ENCODE data around the gene SORT1. TPM values are rescaled to one million over a fixed set of nuclear protein-coding genes. Genes with fewer than 3 reads are reported as not detected.

Gene SORT1
- total RNA-seq, 1 donor from 2014 or later: 41.9 TPM

DNA sequence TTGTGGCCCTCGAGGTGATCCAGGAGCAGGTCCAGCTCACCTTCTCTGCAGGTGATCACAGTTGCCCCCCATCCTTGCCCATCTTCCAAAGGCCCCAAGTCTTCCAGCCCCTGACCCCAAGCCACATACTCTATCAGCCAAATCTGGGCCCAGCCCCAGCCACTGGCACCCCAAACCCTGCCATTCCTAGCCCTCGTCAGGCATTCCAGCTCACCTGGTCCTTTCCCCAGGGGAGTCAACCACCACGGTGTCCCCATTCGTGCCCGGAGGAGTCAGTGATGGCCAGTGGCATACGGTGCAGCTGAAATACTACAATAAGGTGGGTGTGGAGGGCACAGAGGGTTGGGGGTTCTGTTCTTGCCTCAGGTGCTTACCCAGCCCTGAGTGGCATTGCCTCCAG is 136.1 kb downstream of the SORT1 start:
- no peak overlapping the region for H3K4me3 ChIP-seq (ENCODE audit: low read depth, low read length)
- no peak for DNase-seq (ENCODE audit: low read depth)
- TF ChIP-seq, protein P1, sequence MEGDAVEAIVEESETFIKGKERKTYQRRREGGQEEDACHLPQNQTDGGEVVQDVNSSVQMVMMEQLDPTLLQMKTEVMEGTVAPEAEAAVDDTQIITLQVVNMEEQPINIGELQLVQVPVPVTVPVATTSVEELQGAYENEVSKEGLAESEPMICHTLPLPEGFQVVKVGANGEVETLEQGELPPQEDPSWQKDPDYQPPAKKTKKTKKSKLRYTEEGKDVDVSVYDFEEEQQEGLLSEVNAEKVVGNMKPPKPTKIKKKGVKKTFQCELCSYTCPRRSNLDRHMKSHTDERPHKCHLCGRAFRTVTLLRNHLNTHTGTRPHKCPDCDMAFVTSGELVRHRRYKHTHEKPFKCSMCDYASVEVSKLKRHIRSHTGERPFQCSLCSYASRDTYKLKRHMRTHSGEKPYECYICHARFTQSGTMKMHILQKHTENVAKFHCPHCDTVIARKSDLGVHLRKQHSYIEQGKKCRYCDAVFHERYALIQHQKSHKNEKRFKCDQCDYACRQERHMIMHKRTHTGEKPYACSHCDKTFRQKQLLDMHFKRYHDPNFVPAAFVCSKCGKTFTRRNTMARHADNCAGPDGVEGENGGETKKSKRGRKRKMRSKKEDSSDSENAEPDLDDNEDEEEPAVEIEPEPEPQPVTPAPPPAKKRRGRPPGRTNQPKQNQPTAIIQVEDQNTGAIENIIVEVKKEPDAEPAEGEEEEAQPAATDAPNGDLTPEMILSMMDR (conservative IDR thresholded peaks at IDR 0.05; ENCODE audit: low read depth, low read length): no peak

DNA sequence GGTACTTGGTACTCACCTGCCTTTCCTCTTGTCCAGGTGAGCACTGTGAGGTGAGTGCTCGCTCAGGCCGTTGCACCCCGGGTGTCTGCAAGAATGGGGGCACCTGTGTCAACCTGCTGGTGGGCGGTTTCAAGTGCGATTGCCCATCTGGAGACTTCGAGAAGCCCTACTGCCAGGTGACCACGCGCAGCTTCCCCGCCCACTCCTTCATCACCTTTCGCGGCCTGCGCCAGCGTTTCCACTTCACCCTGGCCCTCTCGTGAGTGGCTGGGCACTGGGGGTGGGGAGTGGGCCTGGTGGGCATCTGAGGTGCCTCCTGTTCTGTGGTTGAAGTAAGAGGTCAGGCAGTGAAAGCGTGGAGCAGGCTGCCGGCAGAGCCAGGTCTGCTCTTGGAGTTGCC is 136.7 kb downstream of the SORT1 start:
- DNase-seq (ENCODE audit: low read depth): no peak
- no peak overlapping the region for H3K4me3 ChIP-seq (ENCODE audit: low read depth, low read length)
- TF ChIP-seq, protein P1 (conservative IDR thresholded peaks at IDR 0.05; ENCODE audit: low read depth, low read length): no peak

DNA sequence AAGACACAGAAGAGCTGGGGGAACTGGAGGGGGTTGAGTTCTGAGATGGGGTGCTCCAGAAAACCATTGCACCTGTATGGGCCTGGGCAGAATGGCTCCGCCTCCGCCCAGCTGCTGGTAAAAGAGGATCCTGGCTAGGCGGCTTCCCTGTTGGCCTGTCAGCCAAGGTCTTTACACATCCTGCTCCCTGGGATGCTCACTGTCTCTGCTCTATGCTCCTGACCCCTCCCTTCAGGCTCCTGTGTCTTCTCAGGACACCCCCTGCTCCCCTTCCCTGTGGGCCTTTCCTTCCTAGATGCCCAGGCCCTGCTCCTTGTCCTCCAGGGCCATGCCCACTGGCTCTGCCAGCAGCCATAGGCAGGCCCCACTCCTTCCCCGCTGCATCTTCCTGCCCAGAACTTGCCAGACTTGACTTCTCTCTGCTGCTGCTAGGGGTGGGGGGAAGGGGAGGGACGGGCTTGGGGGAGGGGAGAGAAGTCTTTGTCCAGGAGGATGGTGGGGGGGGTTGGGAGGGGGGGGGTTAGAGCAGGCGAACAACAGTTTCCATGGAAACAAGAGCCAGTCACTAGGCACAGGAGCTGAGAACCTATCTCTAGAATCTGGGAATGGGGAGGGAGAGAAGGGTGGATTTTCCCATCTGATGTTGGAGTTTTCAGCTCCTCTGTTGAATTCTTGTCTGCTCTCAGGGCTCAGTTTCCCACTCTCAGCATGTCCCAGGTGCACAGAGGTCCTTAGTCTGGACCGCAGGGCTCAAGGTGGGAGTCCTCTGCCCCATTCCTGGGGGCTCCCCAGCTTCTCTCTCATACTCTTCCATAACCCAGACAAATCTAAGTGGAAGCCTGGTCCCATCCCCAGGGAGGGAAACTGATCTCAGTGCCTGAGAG is 137.8 kb downstream of the SORT1 start:
- H3K4me3 ChIP-seq (ENCODE audit: low read depth, low read length): no peak overlapping the region
- TF ChIP-seq, protein P1 (conservative IDR thresholded peaks at IDR 0.05; ENCODE audit: low read depth, low read length): no peak
- DNase-seq (ENCODE audit: low read depth): no peak

Other genes starting within 250 kb of the SORT1 start
- gene SARS1, start 184.0 kb downstream of the SORT1 start, total RNA-seq: 153 and 177 TPM in 2 replicates
- 8.2 and 14.2 TPM in 2 replicates for gene CELSR2, start 148.4 kb downstream of the SORT1 start, total RNA-seq
- 56.6 and 67.9 TPM in 2 replicates for gene PSRC1, start 114.8 kb downstream of the SORT1 start, total RNA-seq
- not detected in 2 replicates for gene MYBPHL, start 90.9 kb downstream of the SORT1 start, total RNA-seq
- gene PSMA5, start 28.5 kb upstream of the SORT1 start, total RNA-seq: 67.5 and 79.9 TPM in 2 replicates
- gene SYPL2, start 68.6 kb upstream of the SORT1 start, total RNA-seq: 0.12 TPM in 1 of 2 replicates, not detected in the other
- 7.4 and 7.7 TPM in 2 replicates for gene ATXN7L2, start 86.0 kb upstream of the SORT1 start, total RNA-seq
- 3.6 and 4.0 TPM in 2 replicates for gene CYB561D1, start 96.2 kb upstream of the SORT1 start, total RNA-seq
- 0.87 and 0.92 TPM in 2 replicates for gene AMIGO1, start 111.8 kb upstream of the SORT1 start, total RNA-seq
- not detected in 2 replicates for gene GPR61, start 142.0 kb upstream of the SORT1 start, total RNA-seq
- gene GNAI3, start 150.7 kb upstream of the SORT1 start, total RNA-seq: 12.7 and 14.1 TPM in 2 replicates
- 0.58 TPM in 1 of 2 replicates, not detected in the other for gene GNAT2, start 221.7 kb upstream of the SORT1 start, total RNA-seq
- 63.8 and 110 TPM in 2 replicates for gene AMPD2, start 221.9 kb upstream of the SORT1 start, total RNA-seq

All from epithelial cell of proximal tubule (primary cell).